Panc1 (cell line): ENCODE data around the gene KLK5. TPM values are rescaled to one million over a fixed set of nuclear protein-coding genes. Genes with fewer than 3 reads are reported as not detected.

ENCODE experiments used
- ATAC-seq: fragments of 200-7000 bp; cut with Tn5 transposase; 2 replicates; pipeline ENCODE4 v1.9.1; 2020; ENCODE audit warnings: mild to moderate bottlenecking, moderate library complexity
- BruUV-seq: library from RNA; stranded (reverse); fragments of 400-500 nt; replicated peaks from 2 replicates; lab custom pipeline; 2021; lab: Mats Ljungman, UMichigan
- CTCF ChIA-PET: fragments of 300-600 bp; sonication (Branson Sonifier 250); formaldehyde crosslinking; loops from one replicate; lab custom pipeline; 2022; ENCODE audit warnings: antibody characterized with exemption; lab: Charles Lee
- POLR2A ChIA-PET: fragments of 300-600 bp; sonication (Branson Sonifier 250); formaldehyde crosslinking; loops from one replicate; lab custom pipeline; 2022; ENCODE audit warnings: antibody characterized with exemption; lab: Charles Lee
- DNase-seq: peaks from one replicate; pipeline ENCODE4 v3.0.0-alpha.2; 2010; ENCODE audit warnings: low read depth, low spot score
- H3K27ac ChIP-seq: 2 replicates; pipeline ENCODE4 v1.5.1; 2011; ENCODE audit warnings: mild to moderate bottlenecking, low read length, inconsistent platforms
- H3K27me3 ChIP-seq: fragments of 200-500 bp; sonication (Bioruptor generic); 2 replicates; pipeline ENCODE4 v1.6.0; 2014; ENCODE audit warnings: low read length, inconsistent platforms; ENCODE audit not compliant: control insufficient read depth, insufficient read depth
- H3K36me3 ChIP-seq: fragments of 200-500 bp; sonication (Bioruptor generic); 2 replicates; pipeline ENCODE4 v1.5.1; 2014; ENCODE audit warnings: inconsistent platforms, mild to moderate bottlenecking, low read length, moderate library complexity; ENCODE audit not compliant: control insufficient read depth, insufficient read depth
- H3K4me1 ChIP-seq: 2 replicates; pipeline ENCODE4 v1.5.1; 2011; ENCODE audit warnings: inconsistent platforms, mild to moderate bottlenecking, low read length, moderate library complexity; ENCODE audit not compliant: control insufficient read depth, insufficient read depth
- H3K4me3 ChIP-seq, 2 experiments: 2 replicates each; pipeline ENCODE4 v1.5.1; 2011 to 2012; ENCODE audit warnings: low read depth in 2 of 2, low read length in 2 of 2, mild to moderate bottlenecking in 2 of 2, inconsistent platforms in 1 of 2, moderate library complexity in 1 of 2
- H3K9me3 ChIP-seq: fragments of 200-500 bp; sonication (Bioruptor generic); 2 replicates; pipeline ENCODE4 v1.5.1; 2014; ENCODE audit warnings: low read depth, mild to moderate bottlenecking, inconsistent platforms, low read length, moderate library complexity; ENCODE audit not compliant: control insufficient read depth, insufficient read depth
- CTCF ChIP-seq: fragments of 450-650 bp; IDR thresholded peaks from 2 replicates; pipeline ENCODE4 v1.5.1; 2017; ENCODE audit warnings: mild to moderate bottlenecking
- POLR2AphosphoS5 ChIP-seq: IDR thresholded peaks from 2 replicates; pipeline ENCODE4 v1.6.1; 2012; ENCODE audit warnings: mild to moderate bottlenecking, low read depth, low read length, moderate library complexity
- REST ChIP-seq, 2 experiments: IDR thresholded peaks; 2 replicates each; pipeline ENCODE4 v1.6.1; 2011 to 2012; ENCODE audit warnings: low read depth in 2 of 2, control low read depth in 1 of 2, low read length in 1 of 2, mild to moderate bottlenecking in 1 of 2, moderate library complexity in 1 of 2; ENCODE audit not compliant: insufficient read depth in 1 of 2
- SIN3A ChIP-seq: IDR thresholded peaks from 2 replicates; pipeline ENCODE4 v1.6.1; 2012; ENCODE audit warnings: low read depth, mild to moderate bottlenecking, low read length, moderate library complexity, borderline replicate concordance; ENCODE audit not compliant: insufficient read depth
- TCF7L2 ChIP-seq: IDR thresholded peaks from 2 replicates; pipeline ENCODE4 v1.6.1; 2011; ENCODE audit warnings: mild to moderate bottlenecking, low read depth, low read length, inconsistent platforms
- in situ Hi-C: cut with HindIII; loops from 2 replicates; pipeline ENCODE4 v1.10.0; 2016; ENCODE audit warnings: low sequenced_read_pairs, low pct_unique_long_range_greater_than_20kb
- intact Hi-C: fragments of 100-400 bp; cut with micrococcal nuclease; formaldehyde crosslinking; loops from one replicate; pipeline ENCODE4 v1.10.0; 2022; ENCODE audit not compliant: unreplicated experiment
- total RNA-seq: library from RNA; stranded (reverse); gene quantifications from one replicate; pipeline ENCODE4 v1.2.1, GENCODE V29; 2021; ENCODE audit not compliant: unreplicated experiment

KLK5 gene
- total RNA-seq, 1 experiment from 2014 or later, result not detected

GRCh38 chr19:50962245-50962644, 9.4 kb upstream of the KLK5 start:
- in situ Hi-C loops (no loop called here), intact Hi-C loops (no loop called here)
- Histone ChIP-seq H3K4me3 (no peak overlapping the region), H3K4me1 (no peaks in the 10 kb centered on the region), H3K27me3 (no peaks in the 10 kb centered on the region; the same call in 1 of the 2 replicates), H3K36me3 (no peaks in the 10 kb centered on the region), H3K9me3 (no peaks in the 10 kb centered on the region), H3K27ac (no peak overlapping the region)
- BruUV-seq, result no TSS peak
- CTCF ChIA-PET, result no interaction called here
- TF ChIP-seq CTCF, result no peak
- TF ChIP-seq TCF7L2, result no peak
- no peak for TF ChIP-seq POLR2AphosphoS5
- no peak for TF ChIP-seq SIN3A
- DNase-seq, result no peak
- ATAC-seq, result no peak
- POLR2A ChIA-PET, result no interaction called here

GRCh38 chr19:50959731-50960500, 7.1 kb upstream of the KLK5 start:
- CTCF ChIA-PET, result no interaction called here
- POLR2A ChIA-PET, result no interaction called here
- intact Hi-C loops, result no loop called here
- Histone ChIP-seq H3K27me3 (no peaks in the 10 kb centered on the region; the same call in 1 of the 2 replicates), H3K27ac (no peak overlapping the region), H3K36me3 (no peaks in the 10 kb centered on the region), H3K4me1 (no peaks in the 10 kb centered on the region), H3K4me3 (no peak overlapping the region), H3K9me3 (no peaks in the 10 kb centered on the region)
- TF ChIP-seq REST (IDR thresholded peaks at IDR 0.05; ENCODE audit: insufficient read depth in 1 of 2, low read depth in 2 of 2, low read length in 1 of 2) (no peak), POLR2AphosphoS5 (no peak), SIN3A (no peak), TCF7L2 (no peak), CTCF (no peak)
- BruUV-seq, result no TSS peak
- in situ Hi-C loops, result no loop called here
- ATAC-seq (peak; percentile 58; the same call in 1 of the 2 replicates), DNase-seq (no peak)
